ENCODE measurements around the gene AGBL4. TPM values are rescaled to one million over a fixed set of nuclear protein-coding genes. Genes with fewer than 3 reads are reported as not detected.

Gene AGBL4
- total RNA-seq, 6 experiments from 2014 or later, result not detected

GRCh38 chr1:49252917-49253316, 770.8 kb downstream of the AGBL4 start:
- H3K27ac Mint-ChIP-seq, result no peak overlapping the region
- DNase-seq, result no peak

GRCh38 chr1:49251019-49251784, 772.6 kb downstream of the AGBL4 start:
- Mint-ChIP-seq H3K4me3 (no peak overlapping the region), H3K27ac (no peak overlapping the region), H3K4me1 (ENCODE audit: low read depth) (no peaks in the 10 kb centered on the region), H3K36me3 (ENCODE audit: low read depth) (peaks cover 6% of the 10 kb centered on the region; the same call in 1 of the 2 replicates), H3K9me3 (peaks cover 61% of the 10 kb centered on the region), H3K27me3 (ENCODE audit: insufficient read depth) (no peaks in the 10 kb centered on the region)
- TF ChIP-seq, protein P1, sequence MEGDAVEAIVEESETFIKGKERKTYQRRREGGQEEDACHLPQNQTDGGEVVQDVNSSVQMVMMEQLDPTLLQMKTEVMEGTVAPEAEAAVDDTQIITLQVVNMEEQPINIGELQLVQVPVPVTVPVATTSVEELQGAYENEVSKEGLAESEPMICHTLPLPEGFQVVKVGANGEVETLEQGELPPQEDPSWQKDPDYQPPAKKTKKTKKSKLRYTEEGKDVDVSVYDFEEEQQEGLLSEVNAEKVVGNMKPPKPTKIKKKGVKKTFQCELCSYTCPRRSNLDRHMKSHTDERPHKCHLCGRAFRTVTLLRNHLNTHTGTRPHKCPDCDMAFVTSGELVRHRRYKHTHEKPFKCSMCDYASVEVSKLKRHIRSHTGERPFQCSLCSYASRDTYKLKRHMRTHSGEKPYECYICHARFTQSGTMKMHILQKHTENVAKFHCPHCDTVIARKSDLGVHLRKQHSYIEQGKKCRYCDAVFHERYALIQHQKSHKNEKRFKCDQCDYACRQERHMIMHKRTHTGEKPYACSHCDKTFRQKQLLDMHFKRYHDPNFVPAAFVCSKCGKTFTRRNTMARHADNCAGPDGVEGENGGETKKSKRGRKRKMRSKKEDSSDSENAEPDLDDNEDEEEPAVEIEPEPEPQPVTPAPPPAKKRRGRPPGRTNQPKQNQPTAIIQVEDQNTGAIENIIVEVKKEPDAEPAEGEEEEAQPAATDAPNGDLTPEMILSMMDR (IDR thresholded peaks at IDR 0.05), result no peak
- no peak for DNase-seq

More at GRCh38 chr1:49252917-49253316, 770.8 kb downstream of the AGBL4 start:
- TF ChIP-seq, protein P1 (IDR thresholded peaks at IDR 0.05), result no peak
- Mint-ChIP-seq H3K36me3 (ENCODE audit: low read depth) (peaks cover 6% of the 10 kb centered on the region; the same call in 1 of the 2 replicates), H3K27me3 (ENCODE audit: insufficient read depth) (no peaks in the 10 kb centered on the region), H3K4me3 (no peak overlapping the region), H3K9me3 (peaks cover 68% of the 10 kb centered on the region), H3K4me1 (ENCODE audit: low read depth) (no peaks in the 10 kb centered on the region)

- Mint-ChIP-seq H3K27me3 (ENCODE audit: insufficient read depth) (no peaks in the 10 kb centered on the region), H3K27ac (no peak overlapping the region), H3K36me3 (ENCODE audit: low read depth) (no peaks in the 10 kb centered on the region), H3K4me3 (no peak overlapping the region), H3K9me3 (peaks cover 35% of the 10 kb centered on the region), H3K4me1 (ENCODE audit: low read depth) (no peaks in the 10 kb centered on the region)
- TF ChIP-seq, protein P1 (IDR thresholded peaks at IDR 0.05), result no peak
- no peak for DNase-seq
These were observed 783.0 kb downstream of the AGBL4 start for GRCh38 chr1:49240709-49241221.

DNA sequence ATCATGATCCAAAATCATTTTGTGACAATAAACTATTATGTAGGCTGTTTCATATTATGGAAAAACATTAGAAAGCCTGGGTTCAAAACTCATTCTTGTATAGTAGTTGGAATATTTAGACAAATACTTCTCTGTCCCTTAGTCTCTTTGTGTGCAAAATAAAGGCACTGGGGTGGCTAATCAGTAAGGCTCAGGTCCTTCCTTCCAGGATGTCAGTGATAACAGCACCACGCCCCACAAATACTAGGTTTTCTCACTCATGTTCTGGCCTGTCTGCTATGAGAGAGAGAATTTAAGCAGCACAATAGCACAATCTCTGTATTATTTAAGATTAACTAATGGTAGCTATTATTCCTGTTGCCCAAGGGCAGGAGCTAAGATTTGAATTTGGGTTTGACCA, 788.8 kb downstream of the AGBL4 start:
- Mint-ChIP-seq H3K4me1 (ENCODE audit: low read depth) (no peaks in the 10 kb centered on the region), H3K27me3 (ENCODE audit: insufficient read depth) (no peaks in the 10 kb centered on the region), H3K27ac (no peak overlapping the region), H3K4me3 (no peak overlapping the region), H3K9me3 (peaks cover 44% of the 10 kb centered on the region), H3K36me3 (ENCODE audit: low read depth) (no peaks in the 10 kb centered on the region)
- TF ChIP-seq, protein P1 (IDR thresholded peaks at IDR 0.05), result no peak
- DNase-seq, result no peak

- no peak overlapping the region for H3K27ac Mint-ChIP-seq
- H3K9me3 Mint-ChIP-seq, result peaks cover 29% of the 10 kb centered on the region
- H3K4me3 Mint-ChIP-seq, result no peak overlapping the region
- H3K27me3 Mint-ChIP-seq (ENCODE audit: insufficient read depth), result no peaks in the 10 kb centered on the region
- TF ChIP-seq, protein P1 (IDR thresholded peaks at IDR 0.05), result no peak
- no peaks in the 10 kb centered on the region for H3K36me3 Mint-ChIP-seq (ENCODE audit: low read depth)
- DNase-seq, result no peak
- no peaks in the 10 kb centered on the region for H3K4me1 Mint-ChIP-seq (ENCODE audit: low read depth)
These were observed 794.2 kb downstream of the AGBL4 start for GRCh38 chr1:49229555-49229954.
